ENCODE measurements around the gene CHADL. TPM values are rescaled to one million over a fixed set of nuclear protein-coding genes. Genes with fewer than 3 reads are reported as not detected.

CHADL gene
- total and polyA plus RNA-seq, 2 of the 8 experiments (the other 6 are each of a cell fraction or from before 2014, with no cell fraction given), result 0.78 to 1.4 TPM

DNA sequence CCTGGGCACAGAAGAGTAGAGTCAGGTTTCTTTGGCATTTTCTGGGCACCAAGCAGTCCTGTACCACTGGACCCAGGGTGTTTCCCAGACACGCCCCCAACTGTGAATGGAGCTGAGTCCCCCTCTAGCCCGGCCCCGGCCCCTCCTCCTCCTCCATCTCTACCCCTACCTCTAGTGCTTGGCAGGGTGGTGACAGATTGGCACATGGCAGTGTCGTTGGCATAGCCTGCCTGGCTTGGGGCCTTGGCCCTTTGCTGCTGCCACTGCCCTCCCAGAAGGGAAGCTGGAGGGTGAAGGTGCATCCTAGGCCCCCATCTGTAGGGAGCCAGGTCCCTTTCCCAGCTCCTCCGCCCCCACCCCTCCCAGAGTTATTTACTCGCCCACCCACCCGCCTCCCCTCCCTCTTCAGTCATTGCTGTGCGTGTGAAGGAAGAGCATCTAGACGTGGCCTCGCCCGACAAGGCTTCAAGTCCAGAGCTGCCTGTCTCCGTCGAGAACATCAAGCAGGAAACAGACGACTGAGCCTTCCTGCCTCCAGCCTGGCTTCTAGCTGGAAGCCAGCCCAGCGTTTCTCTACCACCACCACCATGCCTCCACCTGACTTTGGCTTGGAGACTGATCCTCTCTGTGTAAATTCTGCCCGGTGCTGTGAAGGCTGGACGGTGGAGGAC lies 10.9 kb downstream of the CHADL start:
- H3K4ac ChIP-seq (replicated peaks; ENCODE audit: insufficient read length, low read depth, low read length), result no peak overlapping the region
- H2BK120ac ChIP-seq (replicated peaks; ENCODE audit: low read depth, low read length), result no peak overlapping the region
- H3K4me2 ChIP-seq (ENCODE audit: insufficient read depth in 1 of 2, low read depth in 2 of 2, low read length in 2 of 2), result no peak overlapping the region
- H3K23ac ChIP-seq (ENCODE audit: insufficient read length), result no peak overlapping the region
- no peaks in the 10 kb centered on the region for H3K9me3 ChIP-seq (ENCODE audit: insufficient read depth in 2 of 2, low read depth in 1 of 2, low read length in 1 of 2)
- no peak overlapping the region for H2BK12ac ChIP-seq (ENCODE audit: low read depth, low read length)
- CTCF ChIA-PET (ENCODE audit: partially characterized antibody), result interaction anchor here (0.6 to 2.5 kb wide), 4 partner anchors 8 to 307 kb away, joined by 3 to 7 read pairs (median 6); no protein-coding TSS in a partner anchor
- no peak overlapping the region for H3K18ac ChIP-seq (ENCODE audit: extremely low read depth, low read length)
- POLR2A ChIA-PET (ENCODE audit: partially characterized antibody), result interaction anchor here (1.3 to 5.6 kb wide), 5 partner anchors 8 to 18 kb away, joined by 3 to 25 read pairs (median 10); no protein-coding TSS in a partner anchor
- H2BK5ac ChIP-seq (ENCODE audit: low read depth, low read length), result no peak overlapping the region
- DNase-seq (ENCODE audit: low read depth in 1 of 2, low spot score in 2 of 2), result no peak
- H4K20me1 ChIP-seq (replicated peaks in 1 of 2; ENCODE audit: control insufficient read depth in 1 of 2, insufficient read depth in 2 of 2, low read length in 2 of 2), result peaks cover 0 to 3% of the 10 kb centered on the region in 2 experiments
- H3K9ac ChIP-seq (replicated peaks in 1 of 4; ENCODE audit: extremely low read depth in 1 of 4, low read depth in 3 of 4, low read length in 3 of 4), result no peak overlapping the region
- WGBS, 2 experiments (ENCODE audit: extremely low coverage in 1 of 2, insufficient coverage in 1 of 2, insufficient read length in 1 of 2, insufficient replicate concordance in 2 of 2, low coverage in 1 of 2, low lambda C conversion rate in 2 of 2, missing lambda C conversion rate in 1 of 2), result 89% methylated on average over 10 of the region's 17 CpGs; no CpG with 5 or more reads in 1 of the 2 experiments
- H3K27me3 ChIP-seq (replicated peaks in 1 of 4; ENCODE audit: control insufficient read depth in 3 of 4, extremely low read depth in 1 of 4, insufficient read depth in 3 of 4, low read length in 3 of 4), result peaks cover 0 to 2% (median 0%) of the 10 kb centered on the region in 4 experiments; a peak in 1 of 7 replicates
- H3K36me3 ChIP-seq (ENCODE audit: control insufficient read depth in 2 of 4, insufficient read depth in 4 of 4, low read length in 3 of 4), result peaks cover 0 to 17% (median 9%) of the 10 kb centered on the region in 4 experiments; a peak in 5 of 8 replicates
- no peak overlapping the region for H4K5ac ChIP-seq (ENCODE audit: insufficient read length, low read depth, low read length)
- H3K14ac ChIP-seq (ENCODE audit: insufficient read length), result no peak overlapping the region
- H4K91ac ChIP-seq (replicated peaks; ENCODE audit: insufficient read length, low read length), result no peak overlapping the region
- H2BK20ac ChIP-seq (ENCODE audit: low read length), result no peak overlapping the region
- no peaks in the 10 kb centered on the region for H3K23me2 ChIP-seq (ENCODE audit: low read depth, low read length)
- H3K27ac ChIP-seq (ENCODE audit: low read depth, low read length), result no peak overlapping the region; the same call in 1 of the 2 replicates
- H4K8ac ChIP-seq (ENCODE audit: extremely low read depth, insufficient read depth, low read length), result no peak overlapping the region
- no peak overlapping the region for H2AFZ ChIP-seq (ENCODE audit: low read length)
- H3K4me1 ChIP-seq (replicated peaks in 1 of 4; ENCODE audit: control insufficient read depth in 3 of 4, insufficient read depth in 4 of 4, low read length in 3 of 4), result no peaks in the 10 kb centered on the region
- H2BK15ac ChIP-seq (ENCODE audit: low read length), result no peak overlapping the region
- H2AK5ac ChIP-seq (ENCODE audit: low read depth, low read length), result no peak overlapping the region
- H3K4me3 ChIP-seq (ENCODE audit: extremely low read depth in 1 of 4, insufficient read depth in 2 of 4, low read depth in 3 of 4, low read length in 4 of 4), result no peak overlapping the region
- H3K79me2 ChIP-seq (ENCODE audit: control insufficient read depth in 1 of 2, insufficient read depth in 2 of 2, low read length in 2 of 2), result no peaks in the 10 kb centered on the region
- no peaks in the 10 kb centered on the region for H3K79me1 ChIP-seq (ENCODE audit: low read depth, low read length)
- no peak for FAIRE-seq
- no peak overlapping the region for H3K56ac ChIP-seq (replicated peaks; ENCODE audit: insufficient read length, low read depth, low read length)
- no peak for TF ChIP-seq TCF12 (IDR thresholded peaks at IDR 0.05; ENCODE audit: low read depth, low read length)
- TF ChIP-seq, protein P1, sequence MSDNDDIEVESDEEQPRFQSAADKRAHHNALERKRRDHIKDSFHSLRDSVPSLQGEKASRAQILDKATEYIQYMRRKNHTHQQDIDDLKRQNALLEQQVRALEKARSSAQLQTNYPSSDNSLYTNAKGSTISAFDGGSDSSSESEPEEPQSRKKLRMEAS (IDR thresholded peaks at IDR 0.05), result no peak
- TF ChIP-seq, protein P2, sequence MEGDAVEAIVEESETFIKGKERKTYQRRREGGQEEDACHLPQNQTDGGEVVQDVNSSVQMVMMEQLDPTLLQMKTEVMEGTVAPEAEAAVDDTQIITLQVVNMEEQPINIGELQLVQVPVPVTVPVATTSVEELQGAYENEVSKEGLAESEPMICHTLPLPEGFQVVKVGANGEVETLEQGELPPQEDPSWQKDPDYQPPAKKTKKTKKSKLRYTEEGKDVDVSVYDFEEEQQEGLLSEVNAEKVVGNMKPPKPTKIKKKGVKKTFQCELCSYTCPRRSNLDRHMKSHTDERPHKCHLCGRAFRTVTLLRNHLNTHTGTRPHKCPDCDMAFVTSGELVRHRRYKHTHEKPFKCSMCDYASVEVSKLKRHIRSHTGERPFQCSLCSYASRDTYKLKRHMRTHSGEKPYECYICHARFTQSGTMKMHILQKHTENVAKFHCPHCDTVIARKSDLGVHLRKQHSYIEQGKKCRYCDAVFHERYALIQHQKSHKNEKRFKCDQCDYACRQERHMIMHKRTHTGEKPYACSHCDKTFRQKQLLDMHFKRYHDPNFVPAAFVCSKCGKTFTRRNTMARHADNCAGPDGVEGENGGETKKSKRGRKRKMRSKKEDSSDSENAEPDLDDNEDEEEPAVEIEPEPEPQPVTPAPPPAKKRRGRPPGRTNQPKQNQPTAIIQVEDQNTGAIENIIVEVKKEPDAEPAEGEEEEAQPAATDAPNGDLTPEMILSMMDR (IDR thresholded peaks at IDR 0.05; ENCODE audit: control extremely low read depth in 1 of 3, insufficient read depth in 1 of 3, low read depth in 1 of 3, low read length in 3 of 3), result no peak
- TF ChIP-seq, protein P3, sequence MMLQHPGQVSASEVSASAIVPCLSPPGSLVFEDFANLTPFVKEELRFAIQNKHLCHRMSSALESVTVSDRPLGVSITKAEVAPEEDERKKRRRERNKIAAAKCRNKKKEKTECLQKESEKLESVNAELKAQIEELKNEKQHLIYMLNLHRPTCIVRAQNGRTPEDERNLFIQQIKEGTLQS (IDR thresholded peaks at IDR 0.05; ENCODE audit: insufficient read depth, low read depth, low read length), result no peak
- no peak for TF ChIP-seq POLR2A (IDR thresholded peaks at IDR 0.05; ENCODE audit: control extremely low read depth in 1 of 2, low read depth in 2 of 2, low read length in 2 of 2)
- no peak for TF ChIP-seq SP2 (IDR thresholded peaks at IDR 0.05; ENCODE audit: low read length)
- TF ChIP-seq FOSL1 (IDR thresholded peaks at IDR 0.05; ENCODE audit: insufficient read depth, low read depth, low read length), result no peak
- TF ChIP-seq CBX5 (IDR thresholded peaks at IDR 0.05; ENCODE audit: low read depth, low read length), result no peak
